ENCODE measurements around the gene SIVA1.

SIVA1 gene

GRCh38 chr14:104753528-104754212, 723 bp downstream of the SIVA1 start:
- peak; percentile 15 to 19 for DNase-seq

DNA sequence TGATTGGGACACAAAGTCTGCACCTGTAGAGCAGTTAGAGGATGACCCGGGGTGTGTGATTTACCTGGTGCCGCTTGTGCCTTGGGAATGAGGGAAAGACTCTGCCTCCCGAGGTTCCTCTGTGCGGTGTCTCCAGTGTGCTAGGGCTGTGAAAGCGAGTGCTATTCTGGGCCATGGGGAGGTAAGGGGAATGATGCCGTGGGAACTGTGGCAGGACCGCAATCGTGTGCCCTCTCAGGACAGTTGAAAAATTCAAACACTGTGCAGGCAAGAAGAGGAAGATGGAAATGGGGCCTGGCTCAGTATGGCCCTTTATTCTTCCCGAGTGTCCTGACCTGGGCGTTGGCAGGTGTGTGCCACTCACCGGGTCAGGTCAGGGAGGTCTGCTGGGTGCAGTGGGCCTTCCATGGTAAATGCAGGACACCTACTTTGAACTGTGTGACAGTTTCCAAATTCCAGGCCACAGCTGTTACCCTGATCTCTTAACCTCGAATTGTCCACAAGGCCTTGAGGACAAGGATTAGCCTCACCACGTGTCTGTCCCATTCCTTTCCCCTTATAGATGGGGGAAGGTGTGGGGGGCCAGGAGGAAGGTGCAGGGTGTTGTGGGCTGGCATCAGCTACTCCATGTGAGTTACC, 1.4 kb downstream of the SIVA1 start:
- DNase-seq, result no peak

- DNase-seq, result no peak
These were observed 2.7 kb downstream of the SIVA1 start for GRCh38 chr14:104755621-104756020.

DNA sequence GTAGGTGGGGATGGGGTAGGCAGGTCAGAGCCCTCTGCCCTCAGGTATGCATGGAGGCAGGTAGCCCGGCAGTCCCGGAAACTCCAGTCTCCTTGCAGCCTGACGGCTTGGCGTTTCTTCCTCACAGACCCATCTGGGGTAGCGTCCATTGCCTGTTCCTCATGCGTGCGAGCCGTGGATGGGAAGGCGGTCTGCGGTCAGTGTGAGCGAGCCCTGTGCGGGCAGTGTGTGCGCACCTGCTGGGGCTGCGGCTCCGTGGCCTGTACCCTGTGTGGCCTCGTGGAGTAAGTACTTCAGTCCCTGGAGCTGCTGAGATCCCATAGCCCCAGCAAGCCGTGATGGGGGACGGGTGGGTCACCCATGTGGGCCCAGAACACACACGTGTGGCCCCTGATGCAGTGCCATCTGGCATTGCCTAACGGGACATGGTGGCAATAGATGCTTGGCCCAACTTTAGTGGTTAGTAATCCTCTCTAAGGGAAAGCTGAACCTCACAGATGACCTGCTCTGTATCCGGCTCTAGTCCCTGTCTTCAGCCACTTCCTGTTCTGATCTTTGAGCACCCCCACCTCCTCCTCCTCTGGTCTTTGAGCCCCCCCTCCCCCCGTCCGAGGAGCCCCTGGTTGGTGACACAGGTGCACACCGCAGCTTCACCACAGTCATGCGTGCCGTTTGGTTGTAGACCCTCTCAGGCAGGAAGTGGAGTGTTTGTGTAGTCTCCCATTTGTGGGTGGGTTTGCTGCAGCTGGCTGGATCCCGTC, 3.7 kb downstream of the SIVA1 start:
- DNase-seq, result no peak

- no peak for DNase-seq
These were observed 4.3 kb downstream of the SIVA1 start for GRCh38 chr14:104757238-104757585.

- no peak for DNase-seq
These were observed 4.9 kb downstream of the SIVA1 start for GRCh38 chr14:104757681-104758392.

DNA sequence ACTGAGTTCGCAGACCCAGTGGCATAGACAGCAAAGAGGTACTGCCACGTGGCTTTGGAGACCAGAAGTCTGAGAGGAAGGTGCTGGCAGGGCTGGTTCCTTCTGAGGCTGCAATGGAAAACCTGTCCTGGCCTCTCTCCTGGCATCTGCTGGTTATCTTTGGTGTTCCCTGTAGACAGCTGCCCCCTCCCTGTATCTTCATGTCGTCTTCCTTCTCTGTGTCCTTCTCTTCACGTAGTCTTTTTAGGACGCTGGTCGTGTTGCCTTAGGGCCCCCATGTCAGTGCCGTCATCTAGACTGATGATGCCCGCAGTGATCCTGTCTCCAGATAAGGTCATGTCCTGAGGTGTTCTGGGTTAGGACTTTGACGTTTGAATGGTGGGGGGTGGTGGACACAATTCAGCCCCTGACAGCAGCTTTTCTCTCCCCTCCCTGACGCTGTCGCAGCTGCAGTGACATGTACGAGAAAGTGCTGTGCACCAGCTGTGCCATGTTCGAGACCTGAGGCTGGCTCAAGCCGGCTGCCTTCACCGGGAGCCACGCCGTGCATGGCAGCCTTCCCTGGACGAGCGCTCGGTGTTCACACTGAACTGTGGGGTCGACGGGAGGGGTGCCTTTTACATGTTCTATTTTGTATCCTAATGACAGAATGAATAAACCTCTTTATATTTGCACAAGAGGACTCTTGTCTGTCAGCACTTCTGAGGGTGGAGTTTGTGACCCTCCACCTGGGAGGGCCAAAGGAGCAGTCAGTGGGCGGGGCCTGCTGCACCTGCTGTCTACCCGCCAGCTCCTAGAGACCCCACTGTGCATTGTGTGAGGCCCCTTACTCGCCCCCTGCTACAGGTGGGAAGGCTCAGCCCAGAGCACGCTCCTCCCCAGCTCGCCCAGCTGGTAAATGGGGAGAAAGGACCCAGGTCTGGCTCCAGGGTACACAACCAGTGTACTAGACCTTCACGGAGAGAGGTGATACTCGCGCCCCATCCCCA, 6.3 kb downstream of the SIVA1 start:
- DNase-seq, result no peak

GRCh38 chr14:104765517-104765916, 12.6 kb downstream of the SIVA1 start:
- DNase-seq, result no peak

DNA sequence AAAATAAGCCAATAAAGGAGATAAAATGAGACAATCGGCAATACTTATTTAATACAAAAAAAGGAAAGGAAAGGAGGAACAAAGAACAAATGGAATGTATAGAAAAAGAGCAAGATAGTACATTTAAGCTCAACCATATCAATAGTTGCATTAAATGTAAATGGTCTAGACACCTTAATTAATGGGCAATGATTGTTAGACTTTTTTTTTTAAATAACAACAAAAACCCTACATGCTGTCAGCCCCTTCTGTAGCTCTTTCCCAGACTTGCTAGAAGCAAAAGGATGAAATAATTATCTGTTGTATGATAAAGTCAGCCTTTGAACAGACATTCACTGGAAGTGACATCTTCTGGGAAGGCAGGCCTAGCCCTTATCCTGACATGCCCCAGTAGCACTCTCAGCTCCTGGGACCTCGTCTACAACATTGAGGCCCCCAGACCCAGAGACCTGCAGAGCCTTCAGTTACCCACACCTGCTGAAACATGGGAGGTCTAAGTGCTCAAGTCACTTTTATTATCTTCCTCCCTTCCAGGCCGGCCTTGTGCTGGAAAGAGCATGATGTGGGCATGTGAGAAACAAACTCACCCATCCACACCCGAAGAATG, 13.4 kb downstream of the SIVA1 start:
- no peak for DNase-seq

GRCh38 chr14:104766863-104767633, 14.1 kb downstream of the SIVA1 start:
- no peak for DNase-seq

- DNase-seq, result no peak
These were observed 14.6 kb downstream of the SIVA1 start for GRCh38 chr14:104767634-104767918.

- DNase-seq, result peak; percentile 95
These were observed 15.7 kb downstream of the SIVA1 start for GRCh38 chr14:104768437-104769323.

DNA sequence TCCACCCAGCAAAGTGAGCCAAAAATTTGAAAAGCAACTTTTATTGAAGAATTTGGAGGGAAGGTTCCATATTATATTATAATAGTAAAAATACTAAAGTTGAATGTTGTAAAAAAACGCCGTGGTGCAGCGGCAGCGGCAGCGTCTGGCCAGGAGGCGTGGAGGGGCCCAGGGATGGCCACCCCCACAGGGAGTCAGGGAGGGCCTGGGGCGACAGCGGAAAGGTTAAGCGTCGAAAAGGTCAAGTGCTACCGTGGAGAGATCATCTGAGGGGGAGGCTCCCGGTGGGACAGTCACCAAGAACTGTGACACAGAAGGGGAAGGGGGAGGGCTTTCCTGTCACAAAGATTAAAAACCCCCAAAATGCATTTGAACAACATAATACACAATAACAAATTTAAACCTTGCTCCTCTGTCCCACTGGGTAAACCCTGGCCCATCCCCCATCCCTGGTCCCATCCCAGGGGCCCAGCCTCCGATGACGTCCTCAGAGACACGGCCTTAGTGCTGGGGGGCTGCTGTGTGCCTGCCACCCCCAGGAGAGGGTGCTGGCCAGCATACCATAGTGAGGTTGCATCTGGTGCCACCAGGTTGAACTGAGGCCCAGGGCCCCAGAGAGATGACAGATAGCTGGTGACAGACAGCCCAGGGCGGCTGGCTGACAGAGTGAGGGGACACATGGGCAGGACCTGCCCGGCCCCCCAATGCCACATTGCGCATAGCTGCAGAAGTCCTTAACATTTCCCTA, 16.6 kb downstream of the SIVA1 start:
- no peak for DNase-seq

GRCh38 chr14:104770072-104770579, 17.2 kb downstream of the SIVA1 start:
- no peak for DNase-seq

- DNase-seq, result peak in 1 of 2 experiments; percentile 27
These were observed 17.9 kb downstream of the SIVA1 start for GRCh38 chr14:104770851-104771272.

- no peak for DNase-seq
These were observed 18.4 kb downstream of the SIVA1 start for GRCh38 chr14:104771374-104771773.

DNA sequence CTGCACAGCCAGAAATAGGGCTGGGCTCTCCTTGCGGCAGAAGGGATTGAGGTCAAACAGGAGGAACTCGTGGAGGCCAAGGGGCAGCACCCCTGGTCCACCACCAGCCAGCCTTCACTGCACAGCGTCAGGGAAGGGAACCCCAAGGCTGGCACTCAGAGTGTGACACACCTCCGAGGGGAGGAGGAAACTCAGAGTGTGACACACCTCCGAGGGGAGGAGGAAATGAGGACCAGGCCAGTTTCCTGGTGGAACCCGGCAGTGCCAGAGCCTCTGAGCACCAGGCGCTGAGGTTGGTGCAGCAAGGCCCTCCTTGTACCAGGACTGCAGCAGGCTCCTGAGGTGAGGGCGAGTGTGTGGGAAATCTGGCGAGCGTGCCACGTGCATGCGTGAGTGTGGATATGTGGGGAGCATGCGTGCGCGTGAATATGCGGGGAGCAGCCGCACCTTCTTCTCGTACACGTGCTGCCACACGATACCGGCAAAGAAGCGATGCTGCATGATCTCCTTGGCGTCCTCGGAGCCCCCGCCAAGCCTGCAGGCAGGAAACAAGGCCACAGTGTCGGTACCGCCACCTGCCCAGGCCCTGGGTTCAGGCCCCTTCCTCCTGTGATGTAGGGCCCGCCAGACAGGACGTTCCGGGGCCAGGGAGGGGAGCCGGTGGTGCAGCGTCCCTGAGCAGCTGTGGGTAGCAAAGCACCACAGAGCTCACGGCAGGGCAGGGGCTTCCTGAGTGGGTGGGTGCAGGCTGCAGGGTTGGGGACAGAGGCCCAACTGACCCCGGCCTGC, 19.2 kb downstream of the SIVA1 start:
- DNase-seq, result no peak

All from activated CD4-positive, alpha-beta T cell treated with anti-CD3 and anti-CD28 coated beads, Interleukin-2, amount 50 U/mL, for 48 hours (primary cell).